ENCODE data around the gene FBXO28. TPM values are rescaled to one million over a fixed set of nuclear protein-coding genes. Genes with fewer than 3 reads are reported as not detected.

Gene FBXO28
- total RNA-seq, 8 experiments from 2014 or later = 18.7 to 37.6 (median 25.1) TPM

DNA sequence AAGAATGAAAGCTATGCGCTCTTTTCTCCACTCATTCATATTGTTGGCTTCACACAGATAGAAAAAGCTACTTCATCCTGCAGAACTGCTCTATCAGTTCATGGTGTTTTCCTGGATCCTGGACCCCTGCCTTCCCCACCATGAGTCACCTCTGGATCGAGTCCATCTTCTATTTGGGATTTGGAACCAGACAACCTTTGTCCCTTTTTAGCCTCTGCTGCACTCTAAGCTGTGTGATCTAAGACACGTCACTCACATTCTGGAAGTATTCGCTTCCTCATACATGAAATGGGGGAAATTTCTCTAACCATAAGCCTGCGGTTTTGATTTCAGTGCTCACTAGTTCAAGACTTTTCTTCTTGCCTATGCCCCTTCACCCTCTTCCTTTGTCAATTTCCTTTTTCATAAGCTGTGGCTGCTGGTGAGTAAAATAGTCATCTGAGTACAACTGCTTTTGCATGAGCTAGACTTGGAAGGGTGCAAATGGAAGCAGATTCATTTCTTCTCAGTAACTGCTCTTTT is 55.0 kb downstream of the FBXO28 start:
- in situ Hi-C loops (cut with MboI; ENCODE audit: low pct_unique_long_range_greater_than_20kb in 2 of 9, low sequenced_read_pairs in 9 of 9, unreplicated experiment in 9 of 9) = no loop called here
- H3K27ac ChIP-seq = no peak overlapping the region
- no peak overlapping the region for H3K4me3 ChIP-seq
- H3K4me1 ChIP-seq (replicated peaks in 1 of 2) = no peaks in the 10 kb centered on the region
- no peak for ATAC-seq (replicated peaks in 6 of 8)
- 0 to 100% (median 88%) methylated on average over 1 to 5 of the region's 5 CpGs for WGBS, 10 experiments

GRCh38 chr1:224169718-224170270 is 55.9 kb downstream of the FBXO28 start:
- H3K4me1 ChIP-seq (replicated peaks in 1 of 2) = no peaks in the 10 kb centered on the region
- H3K4me3 ChIP-seq = no peak overlapping the region
- in situ Hi-C loops (cut with MboI; ENCODE audit: low pct_unique_long_range_greater_than_20kb in 2 of 9, low sequenced_read_pairs in 9 of 9, unreplicated experiment in 9 of 9) = no loop called here
- 42 to 91% (median 87%) methylated on average over 2 to 4 of the region's 4 CpGs; no CpG with 5 or more reads in 3 of the 10 experiments for WGBS, 10 experiments
- no peak overlapping the region for H3K27ac ChIP-seq
- peak in 2 of 8 experiments; percentile 21 to 30 for ATAC-seq (replicated peaks in 6 of 8)

- in situ Hi-C loops (cut with MboI; ENCODE audit: low pct_unique_long_range_greater_than_20kb in 2 of 9, low sequenced_read_pairs in 9 of 9, unreplicated experiment in 9 of 9) = no loop called here
- Histone ChIP-seq H3K4me3 (no peak overlapping the region), H3K27ac (no peak overlapping the region), H3K4me1 (replicated peaks in 1 of 2) (no peaks in the 10 kb centered on the region)
- WGBS, 10 experiments = 56 to 100% (median 78%) methylated on average over 1 to 4 of the region's 4 CpGs
- ATAC-seq (replicated peaks in 6 of 8) = peak in 3 of 8 experiments; percentile 7 to 73 (median 43)
Measured at GRCh38 chr1:224170343-224170742, 56.4 kb downstream of the FBXO28 start.

- 70 to 100% (median 93%) methylated on average over 1 to 9 of the region's 9 CpGs for WGBS, 10 experiments
- ATAC-seq (replicated peaks in 6 of 8) = peak in 3 of 8 experiments; percentile 16 to 30 (median 23)
- Histone ChIP-seq H3K27ac (no peak overlapping the region), H3K4me1 (replicated peaks in 1 of 2) (no peaks in the 10 kb centered on the region), H3K4me3 (no peak overlapping the region)
- in situ Hi-C loops (cut with MboI; ENCODE audit: low pct_unique_long_range_greater_than_20kb in 2 of 9, low sequenced_read_pairs in 9 of 9, unreplicated experiment in 9 of 9) = no loop called here
Measured at GRCh38 chr1:224170748-224171478, 57.0 kb downstream of the FBXO28 start.

- WGBS, 10 experiments = 63 to 96% (median 86%) methylated on average over 2 to 3 of the region's 3 CpGs
- in situ Hi-C loops (cut with MboI; ENCODE audit: low pct_unique_long_range_greater_than_20kb in 2 of 9, low sequenced_read_pairs in 9 of 9, unreplicated experiment in 9 of 9) = no loop called here
Measured at GRCh38 chr1:224172229-224172628, 58.3 kb downstream of the FBXO28 start.

GRCh38 chr1:224173523-224173922 is 59.6 kb downstream of the FBXO28 start:
- H3K4me1 ChIP-seq (replicated peaks in 1 of 2) = no peaks in the 10 kb centered on the region
- in situ Hi-C loops (cut with MboI; ENCODE audit: low pct_unique_long_range_greater_than_20kb in 2 of 9, low sequenced_read_pairs in 9 of 9, unreplicated experiment in 9 of 9) = no loop called here
- no peak overlapping the region for H3K4me3 ChIP-seq
- no peak overlapping the region for H3K27ac ChIP-seq
- ATAC-seq (replicated peaks in 6 of 8) = peak in 3 of 8 experiments; percentile 15 to 81 (median 20)
- 18 to 100% (median 83%) methylated on average over 1 to 5 of the region's 5 CpGs for WGBS, 10 experiments

More at GRCh38 chr1:224172229-224172628, 58.3 kb downstream of the FBXO28 start:
- Histone ChIP-seq H3K4me3 (no peak overlapping the region), H3K4me1 (replicated peaks in 1 of 2) (no peaks in the 10 kb centered on the region), H3K27ac (no peak overlapping the region)
- ATAC-seq (replicated peaks in 6 of 8) = no peak

DNA sequence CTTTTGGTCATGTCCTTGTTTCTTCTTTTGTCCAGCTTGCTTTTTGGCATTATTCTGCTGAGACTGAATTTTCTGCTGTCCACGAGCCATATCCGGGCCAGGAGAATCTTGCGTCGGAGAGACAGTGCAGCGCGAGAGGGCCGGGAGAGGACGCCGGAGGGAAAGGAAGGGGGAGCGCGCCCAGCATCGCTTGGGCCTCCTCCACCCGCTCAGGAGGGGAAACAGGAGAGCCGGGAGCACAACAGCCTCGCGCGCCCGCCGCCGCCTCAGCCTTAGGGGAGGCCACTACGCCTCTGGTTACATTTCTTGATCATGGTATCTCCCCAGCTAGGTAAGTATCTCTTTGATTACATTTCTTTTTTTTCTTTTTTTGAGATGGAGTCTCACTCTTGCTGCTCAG is 61.7 kb downstream of the FBXO28 start:
- H3K27ac ChIP-seq = no peak overlapping the region
- peak; percentile 68 to 100 (median 88) for ATAC-seq (replicated peaks in 6 of 8)
- 0 to 61% (median 25%) methylated on average over 1 to 18 of the region's 21 CpGs; no CpG with 5 or more reads in 4 of the 10 experiments for WGBS, 10 experiments
- no peaks in the 10 kb centered on the region for H3K4me1 ChIP-seq (replicated peaks in 1 of 2)
- in situ Hi-C loops (cut with MboI; ENCODE audit: low pct_unique_long_range_greater_than_20kb in 2 of 9, low sequenced_read_pairs in 9 of 9, unreplicated experiment in 9 of 9) = no loop called here
- no peak overlapping the region for H3K4me3 ChIP-seq

- no peak overlapping the region for H3K27ac ChIP-seq
Measured at GRCh38 chr1:224177356-224177999, 63.6 kb downstream of the FBXO28 start.

GRCh38 chr1:224178894-224179293 is 65.0 kb downstream of the FBXO28 start:
- WGBS, 10 experiments = 88 to 100% (median 95%) methylated on average over 2 to 5 of the region's 5 CpGs; no CpG with 5 or more reads in 1 of the 10 experiments
- Histone ChIP-seq H3K4me1 (replicated peaks in 1 of 2) (peaks cover 5% of the 10 kb centered on the region in 2 donors), H3K27ac (no peak overlapping the region), H3K4me3 (no peak overlapping the region)
- ATAC-seq (replicated peaks in 6 of 8) = no peak
- in situ Hi-C loops (cut with MboI; ENCODE audit: low pct_unique_long_range_greater_than_20kb in 2 of 9, low sequenced_read_pairs in 9 of 9, unreplicated experiment in 9 of 9) = no loop called here

More at GRCh38 chr1:224177356-224177999, 63.6 kb downstream of the FBXO28 start:
- Histone ChIP-seq H3K4me1 (replicated peaks in 1 of 2) (peaks cover 5% of the 10 kb centered on the region in 2 donors), H3K4me3 (no peak overlapping the region)
- ATAC-seq (replicated peaks in 6 of 8) = no peak
- in situ Hi-C loops (cut with MboI; ENCODE audit: low pct_unique_long_range_greater_than_20kb in 2 of 9, low sequenced_read_pairs in 9 of 9, unreplicated experiment in 9 of 9) = no loop called here
- 76 to 100% (median 92%) methylated on average over 2 to 8 of the region's 9 CpGs; no CpG with 5 or more reads in 2 of the 10 experiments for WGBS, 10 experiments

DNA sequence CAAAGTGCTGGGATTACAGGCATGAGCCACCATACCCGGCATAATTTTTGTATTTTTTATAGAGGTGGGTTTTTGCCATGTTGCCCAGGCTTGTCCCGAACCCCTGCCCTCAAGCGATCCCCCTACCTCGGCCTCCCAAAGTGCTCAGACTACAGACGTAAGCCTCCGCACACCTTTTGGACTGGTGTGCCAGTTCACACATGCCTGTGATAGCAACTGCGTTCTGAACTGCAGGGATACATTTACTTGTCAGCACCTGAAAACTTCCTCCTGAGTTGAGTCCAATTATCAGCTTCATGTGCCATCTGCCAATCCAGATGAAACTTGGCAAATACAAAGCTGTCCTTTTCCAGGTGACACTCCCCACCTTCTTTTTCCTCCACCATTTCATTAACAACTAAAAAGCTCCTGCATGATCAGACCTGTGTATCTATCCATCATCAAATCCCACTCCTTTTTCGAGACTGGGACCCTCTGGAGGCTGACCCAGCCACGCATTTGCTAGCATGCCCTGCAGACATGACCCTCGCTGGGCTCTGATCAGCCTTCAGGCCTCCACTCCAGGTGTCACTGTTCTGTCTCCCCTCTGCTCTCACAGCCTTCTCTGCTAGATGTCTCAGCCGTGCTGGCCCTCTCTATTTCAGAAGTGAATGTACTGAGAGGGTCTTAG is 67.0 kb downstream of the FBXO28 start:
- no peak overlapping the region for H3K27ac ChIP-seq
- ATAC-seq (replicated peaks in 6 of 8) = no peak
- in situ Hi-C loops (cut with MboI; ENCODE audit: low pct_unique_long_range_greater_than_20kb in 2 of 9, low sequenced_read_pairs in 9 of 9, unreplicated experiment in 9 of 9) = no loop called here
- 69 to 100% (median 93%) methylated on average over 1 to 10 of the region's 11 CpGs; no CpG with 5 or more reads in 2 of the 10 experiments for WGBS, 10 experiments
- H3K4me1 ChIP-seq (replicated peaks in 1 of 2) = peaks cover 13 to 16% of the 10 kb centered on the region in 2 donors
- H3K4me3 ChIP-seq = no peak overlapping the region

GRCh38 chr1:224181453-224181810 is 67.5 kb downstream of the FBXO28 start:
- 83 to 100% (median 90%) methylated on average over 1 to 4 of the region's 4 CpGs; no CpG with 5 or more reads in 4 of the 10 experiments for WGBS, 10 experiments
- in situ Hi-C loops (cut with MboI; ENCODE audit: low pct_unique_long_range_greater_than_20kb in 2 of 9, low sequenced_read_pairs in 9 of 9, unreplicated experiment in 9 of 9) = no loop called here
- no peak for ATAC-seq (replicated peaks in 6 of 8)
- no peak overlapping the region for H3K27ac ChIP-seq
- H3K4me1 ChIP-seq (replicated peaks in 1 of 2) = peaks cover 13 to 16% of the 10 kb centered on the region in 2 donors
- H3K4me3 ChIP-seq = no peak overlapping the region

DNA sequence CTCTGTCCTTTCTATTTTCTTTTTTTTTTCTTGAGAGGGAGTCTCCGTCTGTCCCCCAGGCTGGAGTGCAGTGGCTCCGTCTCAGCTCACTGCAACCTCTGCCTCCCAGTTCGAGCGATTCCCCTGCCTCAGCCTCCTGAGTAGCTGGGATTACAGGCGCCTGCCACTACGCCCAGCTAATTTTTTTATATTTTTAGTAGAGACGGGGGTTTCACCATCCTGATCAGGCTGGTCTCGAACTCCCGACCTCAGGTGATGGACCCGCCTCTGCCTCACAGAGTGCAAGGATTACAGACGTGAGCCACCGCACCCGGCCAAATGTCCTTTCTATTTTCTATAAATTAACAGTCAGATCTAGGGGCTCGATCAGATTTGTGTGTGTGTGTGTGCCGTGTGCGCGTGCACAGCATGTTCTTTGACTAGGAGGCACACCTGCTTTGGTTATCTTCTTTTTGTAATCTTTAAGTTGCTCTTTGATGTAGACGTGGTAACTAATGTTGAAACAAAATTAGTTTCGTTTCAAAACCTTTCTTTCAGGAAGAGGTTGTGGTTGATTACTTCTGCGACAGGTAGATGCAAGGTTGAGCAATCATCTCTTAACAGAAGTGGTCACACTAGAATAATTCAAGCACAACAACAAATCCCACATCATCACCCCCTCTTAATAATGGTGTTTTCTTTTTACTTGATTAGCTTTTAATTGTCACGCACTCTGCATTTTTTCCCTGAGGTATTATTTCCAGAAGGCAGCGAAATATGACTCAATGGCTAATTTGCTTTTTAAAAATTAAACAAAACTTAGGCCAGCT is 68.3 kb downstream of the FBXO28 start:
- peak overlapping the region; percentile 84 to 93 for H3K27ac ChIP-seq
- H3K4me3 ChIP-seq = peak overlapping the region; percentile 67 to 93 (median 84)
- peaks cover 13 to 16% of the 10 kb centered on the region in 2 donors for H3K4me1 ChIP-seq (replicated peaks in 1 of 2)
- 29 to 80% (median 73%) methylated on average over 3 to 22 of the region's 22 CpGs for WGBS, 10 experiments
- in situ Hi-C loops (cut with MboI; ENCODE audit: low pct_unique_long_range_greater_than_20kb in 2 of 9, low sequenced_read_pairs in 9 of 9, unreplicated experiment in 9 of 9) = no loop called here
- no peak for ATAC-seq (replicated peaks in 6 of 8)

Data from motor neuron (in vitro differentiated cells).